Measurements from ENCODE around the gene SIX4.

SIX4 gene

DNA sequence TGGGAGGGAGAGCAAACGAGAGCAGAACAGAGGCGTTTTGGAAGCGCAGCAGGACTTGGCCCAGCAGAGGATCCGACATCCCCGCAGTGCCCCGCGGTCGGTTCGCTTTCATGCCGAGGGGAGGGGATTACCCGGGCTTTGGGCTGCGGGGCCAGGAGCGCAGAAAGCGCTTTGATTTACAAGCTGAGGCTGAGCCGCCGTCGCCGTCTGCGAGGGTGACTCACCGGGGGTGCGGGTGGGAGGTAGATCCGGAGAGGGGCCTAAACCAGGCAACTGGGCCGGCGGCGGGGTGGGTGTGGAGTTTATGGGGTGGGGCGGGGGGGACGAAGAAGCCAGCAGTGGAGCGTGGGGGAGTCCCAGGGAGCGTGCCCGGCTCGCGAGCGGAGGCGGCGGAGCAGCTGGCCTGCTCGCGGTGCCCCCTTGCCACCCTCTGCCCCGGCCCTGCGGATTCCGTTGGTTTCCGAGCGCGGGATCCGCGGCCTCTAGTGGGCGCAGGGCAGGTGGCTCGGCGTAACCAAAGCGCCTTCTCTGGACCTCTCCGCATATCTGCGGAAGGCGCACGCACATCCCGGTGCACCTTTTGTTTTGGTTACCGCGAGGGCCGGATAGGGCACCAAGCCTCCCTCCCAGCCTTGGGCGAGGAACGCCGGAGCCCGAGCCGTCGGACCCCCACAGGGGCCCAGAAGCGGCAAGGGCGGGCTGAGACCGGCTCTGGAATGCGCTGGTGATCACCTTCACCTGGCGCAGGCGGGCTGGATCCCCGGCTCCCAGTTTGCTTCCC, 2.6 kb downstream of the SIX4 start:
- peak; percentile 70 for DNase-seq

DNA sequence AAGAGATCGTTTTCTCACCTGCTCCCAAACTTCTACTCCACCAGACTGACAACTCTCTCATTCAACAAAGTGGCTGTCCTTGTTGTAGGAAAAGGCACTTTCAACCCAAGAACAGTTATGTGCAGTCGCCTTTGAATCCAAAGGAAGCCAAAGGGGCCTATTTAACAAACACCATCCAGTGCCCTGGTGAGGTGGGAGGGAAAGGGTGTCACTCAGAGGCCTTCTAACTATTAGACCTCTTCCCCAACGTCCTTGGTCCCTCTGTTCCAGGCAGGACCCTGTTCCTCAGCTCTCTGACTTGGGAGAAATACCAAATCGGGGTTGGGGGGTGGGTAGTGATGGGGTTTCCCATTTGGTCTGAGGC, 3.2 kb downstream of the SIX4 start:
- no peak for DNase-seq

DNA sequence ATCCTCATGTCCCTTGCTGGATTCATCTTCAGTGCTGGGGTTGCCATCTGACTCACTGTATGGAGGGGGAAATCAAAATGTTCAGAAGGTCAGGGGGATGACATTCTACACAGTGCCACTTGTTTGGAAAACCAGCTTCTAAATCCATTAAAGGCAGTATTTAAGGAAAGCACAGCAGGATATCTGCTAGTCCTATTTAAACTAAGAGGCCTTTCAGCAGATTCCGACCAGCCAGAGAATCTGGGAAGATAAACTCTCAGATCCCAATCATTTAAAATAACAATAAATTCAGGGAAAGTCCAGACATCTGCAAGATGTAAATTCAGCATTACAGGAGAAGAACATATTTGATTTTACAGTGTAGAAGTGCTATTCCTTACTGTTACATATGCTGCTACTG, 3.8 kb downstream of the SIX4 start:
- no peak for DNase-seq

DNA sequence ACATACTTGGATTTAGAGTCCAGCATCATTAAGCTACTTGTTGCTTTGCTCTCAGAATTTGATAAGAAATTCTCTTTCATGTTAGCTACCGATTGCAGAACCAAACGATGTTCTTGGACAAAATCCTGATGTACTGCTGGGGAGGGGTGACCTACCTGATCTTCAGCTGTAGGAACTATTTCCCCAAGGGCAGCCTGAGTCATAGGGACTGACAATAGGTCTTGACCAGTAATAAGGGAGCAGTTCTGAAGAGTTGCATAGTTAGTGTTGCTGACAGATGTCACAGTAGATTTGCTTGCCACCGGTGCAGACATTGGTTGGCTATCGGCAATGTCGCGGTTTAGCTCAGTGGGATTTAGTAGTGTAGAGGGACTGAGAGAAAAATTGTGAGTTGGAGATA, 10.6 kb downstream of the SIX4 start:
- no peak for DNase-seq

DNA sequence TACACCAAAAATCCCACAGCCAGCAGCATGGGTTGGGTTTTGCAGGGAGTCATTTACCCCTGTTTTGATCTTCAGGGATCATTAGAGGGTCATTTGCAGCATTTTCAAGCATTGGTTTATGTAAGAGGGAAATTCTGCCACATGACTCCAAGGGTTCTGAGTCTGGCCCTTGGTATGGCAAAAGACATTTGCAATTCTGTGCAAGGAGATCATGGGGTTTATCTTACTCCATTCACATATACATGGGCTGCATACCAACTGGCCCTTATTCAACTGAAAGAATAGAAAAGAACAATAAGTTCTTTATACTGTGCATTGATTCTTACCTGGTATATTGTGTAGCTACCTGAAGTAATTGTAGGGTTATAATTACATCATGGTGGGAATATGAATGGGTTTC, 13.7 kb downstream of the SIX4 start:
- no peak for DNase-seq

DNA sequence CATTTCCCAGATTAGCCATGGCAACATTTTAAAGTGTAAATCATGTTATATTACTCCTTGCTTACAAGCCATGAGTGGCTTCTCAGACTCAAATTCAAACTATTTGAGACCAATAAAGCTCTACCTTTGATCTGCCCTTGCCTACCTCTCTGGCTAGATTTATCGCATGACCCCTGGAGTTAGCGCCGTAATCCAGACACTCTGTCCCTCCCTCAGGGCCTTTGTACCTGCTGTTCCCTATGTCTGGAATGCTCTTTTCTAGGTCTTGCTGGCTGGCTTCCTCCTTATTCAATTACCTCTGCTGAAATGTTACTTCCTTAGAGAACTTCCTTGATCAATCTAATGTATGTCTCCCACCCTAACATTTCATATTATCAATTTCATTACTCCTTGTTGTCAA, 16.3 kb downstream of the SIX4 start:
- DNase-seq, result no peak

DNA sequence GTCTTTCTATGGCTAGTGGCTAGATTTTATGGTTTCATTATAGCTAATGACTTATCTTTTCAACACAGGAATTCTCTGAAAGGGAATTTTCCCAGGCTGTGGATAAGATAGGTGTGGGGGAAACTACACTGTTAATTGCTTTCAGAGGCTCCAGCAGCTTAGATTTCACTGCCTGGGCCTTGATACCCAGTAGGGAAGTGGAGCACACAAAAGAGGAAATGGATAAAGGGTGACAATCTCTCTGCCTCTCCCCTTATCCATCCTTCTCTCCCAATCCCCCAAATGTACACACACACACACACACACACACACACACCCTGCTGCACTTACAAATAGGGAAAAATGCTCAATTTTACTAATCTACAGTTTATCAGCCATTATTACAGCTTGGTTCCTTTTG, 19.1 kb downstream of the SIX4 start:
- DNase-seq, result no peak

DNA sequence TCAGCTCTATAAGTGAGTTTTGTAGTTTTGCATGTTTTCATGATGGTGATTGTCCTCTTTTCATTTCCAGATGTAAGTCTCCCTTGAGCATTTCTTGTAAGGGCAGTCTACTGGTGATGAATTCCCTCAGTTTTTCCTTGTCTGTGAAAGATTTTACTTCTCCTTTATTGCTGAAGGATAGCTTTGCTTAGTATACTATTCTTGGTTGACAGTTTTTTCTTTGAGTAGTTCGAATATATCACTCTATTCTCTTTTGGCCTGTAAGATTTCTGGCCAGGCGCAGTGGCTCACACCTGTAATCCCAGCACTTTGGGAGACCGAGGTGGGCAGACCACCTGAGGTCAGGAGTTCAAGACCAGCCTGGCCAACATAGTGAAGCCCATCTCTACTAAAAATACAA, 23.6 kb downstream of the SIX4 start:
- DNase-seq, result no peak

DNA sequence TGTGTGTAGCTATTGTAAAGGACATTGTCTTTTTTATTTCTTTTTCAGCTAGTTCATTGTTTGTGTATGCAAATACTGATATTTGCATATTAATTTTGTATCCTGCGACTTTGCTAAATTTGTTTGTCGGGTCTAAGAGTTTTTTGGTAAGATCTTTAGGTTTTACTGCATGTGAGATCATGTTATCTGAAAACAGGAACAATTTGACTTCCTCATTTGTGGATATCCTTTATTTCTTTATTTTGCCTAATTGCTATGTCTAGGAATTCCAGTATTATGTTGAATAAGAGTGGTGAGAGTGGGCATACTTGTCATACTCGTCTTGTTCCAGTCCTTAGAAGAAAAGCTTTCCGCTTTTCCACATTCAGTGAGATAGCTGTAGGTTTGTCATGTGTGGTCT, 28.8 kb downstream of the SIX4 start:
- no peak for DNase-seq

DNA sequence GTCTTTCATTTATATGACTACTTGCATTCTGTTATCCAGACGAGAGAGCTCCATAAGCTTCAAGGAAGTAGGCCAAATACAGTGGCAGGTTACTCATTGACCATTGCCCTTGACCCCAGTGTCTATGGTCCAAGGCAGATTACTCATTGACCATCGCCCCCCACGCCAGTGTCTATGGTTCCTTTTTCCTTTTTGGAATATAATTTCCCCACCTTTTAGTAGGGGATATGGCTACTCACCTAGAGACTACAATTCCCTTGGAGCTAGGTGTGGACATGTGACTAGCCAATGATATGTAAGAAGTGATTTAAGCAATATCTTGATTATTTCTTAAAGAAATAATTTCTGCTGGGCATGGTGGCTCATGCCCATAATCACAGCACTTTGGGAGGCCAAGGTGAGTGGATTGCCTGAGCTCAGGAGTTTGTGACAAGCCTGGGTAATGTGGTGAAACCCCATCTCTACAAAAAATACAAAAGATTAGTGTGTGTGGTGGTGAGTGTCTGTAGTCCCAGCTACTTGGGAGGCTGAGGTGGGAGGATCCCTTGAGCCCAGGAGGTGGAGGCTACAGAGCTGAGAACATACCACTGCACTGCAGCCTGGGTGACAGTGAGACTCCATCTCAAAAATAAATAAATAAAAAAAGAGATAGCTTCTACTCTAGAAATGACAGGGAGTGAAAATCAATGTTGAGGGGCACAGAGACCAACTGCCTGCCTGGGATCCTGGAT, 32.6 kb downstream of the SIX4 start:
- DNase-seq, result no peak

DNA sequence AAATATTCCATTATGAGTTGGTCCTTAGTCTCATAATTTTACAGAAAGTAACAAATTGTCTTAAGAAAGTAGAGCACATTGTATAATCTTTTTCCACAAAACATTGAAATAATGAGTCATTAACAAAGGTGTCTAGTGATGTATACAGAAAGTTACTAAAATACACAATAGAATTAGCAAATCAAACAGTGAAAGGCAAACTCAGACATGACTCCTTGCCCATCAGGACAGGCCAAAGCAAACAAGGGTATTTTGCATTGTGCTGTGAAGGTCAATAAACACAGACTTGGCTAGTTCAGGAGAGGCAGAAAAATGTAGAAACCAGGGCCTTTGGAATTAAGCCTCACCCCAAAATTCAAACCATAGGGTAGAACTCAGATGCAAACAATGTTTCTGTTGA, 37.3 kb downstream of the SIX4 start:
- DNase-seq, result no peak

DNA sequence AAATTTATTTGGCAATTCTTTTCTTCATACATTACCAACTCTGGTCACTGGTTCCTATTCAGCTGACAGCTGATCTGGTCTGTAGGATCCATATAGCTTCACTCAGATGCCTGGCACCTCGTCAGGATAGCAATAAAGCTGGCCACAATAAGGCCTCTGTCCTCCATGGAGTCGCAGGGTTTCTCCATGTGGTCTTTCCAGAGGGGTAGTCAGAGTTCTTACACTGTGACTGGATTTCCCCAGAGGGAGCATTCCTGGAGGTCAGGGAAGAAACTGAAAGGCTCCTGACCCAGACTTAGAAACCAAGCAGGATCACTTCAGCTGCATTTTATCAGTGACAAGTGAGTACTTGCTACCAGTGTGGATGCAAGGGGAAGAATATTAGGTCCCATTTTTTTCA, 39.9 kb downstream of the SIX4 start:
- no peak for DNase-seq

DNA sequence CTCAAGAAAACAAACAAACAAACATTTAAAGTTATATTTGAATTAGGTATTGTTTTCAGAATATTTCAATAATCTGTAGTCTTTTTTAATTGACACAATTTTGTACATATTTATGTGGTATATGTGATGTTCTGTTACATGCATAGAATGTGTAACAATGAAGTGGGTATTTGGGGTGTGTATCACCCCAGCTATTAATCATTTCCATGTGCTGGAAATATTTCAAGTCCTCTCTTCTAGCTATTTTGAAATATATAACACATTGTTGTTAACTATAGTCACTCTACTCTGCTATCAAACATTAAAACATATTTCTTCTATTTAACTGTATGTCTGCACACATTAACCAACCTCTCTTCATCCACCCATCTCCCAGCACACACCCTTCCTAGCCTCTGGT, 42.9 kb downstream of the SIX4 start:
- no peak for DNase-seq

DNA sequence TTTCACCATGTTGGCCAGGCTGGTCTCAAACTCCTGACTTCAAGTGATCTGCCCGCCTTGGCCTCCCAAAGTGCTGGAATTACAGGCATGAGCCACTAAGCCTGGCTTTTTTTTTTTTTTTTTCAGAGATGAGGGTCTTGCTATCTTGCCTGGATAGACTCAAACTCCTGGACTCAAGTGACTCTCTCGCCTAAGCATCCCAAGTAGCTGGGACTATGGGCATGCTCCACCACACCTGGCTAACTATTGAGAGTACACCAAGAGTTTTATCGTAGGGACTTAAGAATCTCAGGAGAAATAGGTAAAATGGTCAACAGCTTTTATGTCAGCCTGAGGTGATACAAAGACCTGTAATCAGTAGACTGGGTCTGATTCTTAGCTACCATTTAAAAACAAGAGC, 43.6 kb downstream of the SIX4 start:
- DNase-seq, result no peak

DNA sequence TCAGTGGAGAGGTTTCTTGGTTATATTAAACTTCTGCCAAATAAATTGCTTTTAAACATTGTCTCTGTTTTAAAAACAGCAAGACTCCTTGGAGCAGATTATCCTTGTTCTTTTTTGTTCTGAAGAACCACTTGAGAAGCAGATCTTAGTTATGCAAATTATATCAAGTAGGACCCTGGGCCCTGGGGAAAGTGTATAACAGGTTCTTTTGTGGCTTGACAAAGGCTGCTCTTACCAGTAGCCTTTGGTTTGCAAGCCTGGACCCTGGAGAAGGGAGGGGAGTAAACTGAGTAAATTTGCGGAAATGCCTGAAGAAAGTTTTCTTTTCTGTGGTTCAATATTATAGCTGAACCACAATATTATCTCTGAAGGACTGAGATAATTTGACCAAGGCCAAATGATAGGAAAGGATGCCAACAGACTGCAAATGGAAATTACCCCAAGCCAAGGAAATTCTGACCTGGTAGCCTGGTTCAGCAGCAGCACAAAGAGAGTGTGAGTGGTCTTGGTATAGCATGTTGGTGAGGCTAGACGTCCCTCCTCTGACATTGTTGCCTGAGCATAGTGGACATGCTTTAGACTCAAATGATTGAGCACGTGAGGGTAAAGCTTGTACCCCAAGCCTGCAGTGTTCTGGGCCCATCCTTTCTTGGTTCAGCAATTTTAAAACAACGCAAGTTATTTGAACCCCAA, 44.4 kb downstream of the SIX4 start:
- DNase-seq, result no peak

DNA sequence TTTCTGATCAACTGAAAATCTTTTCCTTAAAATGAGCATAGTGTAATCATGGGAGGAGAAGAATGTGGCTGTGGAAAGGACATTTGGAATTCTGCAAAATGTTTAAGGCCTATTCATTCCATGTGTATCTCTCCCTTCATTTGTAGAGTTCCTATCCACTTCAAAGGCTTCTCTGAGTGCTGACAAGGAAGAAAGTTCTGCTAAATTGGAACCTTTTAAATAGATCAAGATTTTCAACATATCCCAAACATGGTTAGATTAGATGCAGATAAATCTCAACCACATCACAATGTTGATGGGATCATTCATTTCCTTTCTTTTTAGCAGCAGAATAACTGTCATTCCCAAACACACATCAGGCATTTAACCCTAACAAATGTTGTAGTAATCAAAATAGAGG, 46.5 kb downstream of the SIX4 start:
- no peak for DNase-seq

DNA sequence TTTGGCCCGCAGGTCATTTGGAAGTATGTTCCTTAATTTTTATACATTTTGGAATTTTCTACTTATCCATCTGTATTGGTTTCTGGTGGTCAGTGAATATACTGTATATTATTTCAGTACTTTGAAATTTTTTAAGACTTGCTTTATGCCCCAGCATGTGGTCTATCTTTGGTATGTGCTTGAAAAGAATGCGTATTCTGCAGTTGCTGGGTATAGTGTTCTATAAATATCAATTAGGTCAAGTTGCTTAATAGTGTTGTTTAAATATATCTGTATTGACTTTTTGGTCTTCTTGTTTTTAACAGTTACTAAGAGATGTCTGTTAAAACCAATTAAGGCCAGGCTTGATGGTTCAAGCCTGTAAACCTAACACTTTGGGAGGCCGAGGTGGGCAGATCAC, 53.2 kb downstream of the SIX4 start:
- no peak for DNase-seq

DNA sequence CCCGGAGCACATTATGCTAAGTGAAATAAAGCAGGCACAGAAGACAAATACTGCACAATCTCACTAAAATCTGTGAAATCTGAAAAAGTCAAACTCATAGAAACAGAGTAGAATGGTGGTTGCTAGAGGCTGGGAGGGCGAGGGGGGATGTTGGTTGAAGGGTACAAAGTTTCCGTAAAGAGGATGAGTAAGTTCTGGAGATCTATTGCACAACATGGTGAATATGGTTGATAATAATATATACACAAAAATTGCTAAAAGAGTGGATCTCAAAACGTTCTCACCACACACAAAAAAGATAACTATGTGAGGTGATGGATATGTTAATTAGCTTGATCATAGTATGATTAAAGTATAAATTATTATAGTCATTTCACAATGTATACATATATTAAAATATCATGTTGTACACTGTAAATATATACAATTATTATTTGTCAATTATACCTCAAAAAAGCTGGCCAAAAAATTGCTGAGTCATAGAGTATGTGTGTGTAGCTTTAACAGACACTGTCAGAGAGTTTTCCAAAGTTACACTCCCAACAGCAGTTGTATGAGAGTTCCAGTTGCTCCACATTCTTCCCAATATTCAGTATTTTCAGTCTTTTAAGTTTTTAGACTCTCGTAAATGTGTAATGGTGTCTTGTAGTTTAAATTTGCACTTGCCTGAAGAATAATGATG, 55.6 kb downstream of the SIX4 start:
- no peak for DNase-seq

DNA sequence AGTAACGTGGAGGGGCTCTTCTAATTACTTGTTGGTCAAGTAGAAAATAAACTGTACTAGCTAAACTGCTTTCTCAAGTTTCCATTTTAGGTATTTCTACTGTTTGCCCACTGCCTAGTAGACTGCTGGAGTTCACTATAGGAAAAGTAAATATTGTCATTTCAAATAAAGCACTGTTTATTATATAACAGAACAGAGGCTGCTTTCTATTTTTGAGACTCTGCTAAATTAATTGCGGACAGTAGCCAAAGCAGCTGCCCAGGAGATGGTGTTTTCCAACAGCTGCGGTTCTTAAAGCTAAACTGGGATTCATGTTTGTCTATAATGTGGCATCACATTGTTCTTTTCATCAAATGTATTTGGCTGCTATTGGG, 59.0 kb downstream of the SIX4 start:
- DNase-seq, result peak; percentile 53

DNA sequence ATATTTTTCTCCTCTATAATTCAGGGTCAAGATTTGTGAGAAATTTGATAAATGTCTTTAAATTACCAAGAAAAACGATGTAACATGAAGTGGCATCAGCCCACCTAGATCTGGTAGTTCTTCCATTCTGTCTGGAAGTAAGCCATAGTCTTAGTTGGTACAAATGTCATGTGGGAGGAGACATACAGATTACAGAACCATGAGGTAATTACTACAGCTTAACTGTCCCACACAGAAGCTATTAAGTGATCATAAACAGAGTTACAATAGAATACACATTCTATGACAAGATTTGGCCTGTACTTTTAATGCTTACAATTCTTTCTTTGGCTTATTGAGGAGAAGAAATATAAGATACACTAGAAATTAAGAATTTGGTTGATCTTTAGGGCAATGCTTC, 61.2 kb downstream of the SIX4 start:
- no peak for DNase-seq

DNA sequence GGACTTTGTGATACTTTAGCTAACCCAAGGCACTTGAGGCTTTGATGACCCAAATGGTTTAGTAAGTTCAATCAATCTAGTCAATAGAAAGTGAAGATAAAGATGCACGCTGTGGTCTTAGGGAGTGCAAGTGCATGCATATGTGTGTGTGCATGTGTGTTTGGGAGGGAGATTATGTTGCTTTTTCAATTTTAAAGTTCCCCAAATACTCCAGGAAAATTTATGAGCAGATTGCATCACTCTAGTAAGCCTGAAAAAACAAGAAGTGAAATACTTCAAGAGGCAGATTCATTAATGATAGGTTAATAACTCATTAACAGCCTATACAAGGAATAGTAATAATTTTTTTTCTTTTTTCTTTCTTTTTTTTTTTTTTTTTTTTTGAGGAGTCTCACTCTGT, 62.4 kb downstream of the SIX4 start:
- no peak for DNase-seq
